GM12801 (cell line): ENCODE measurements around the gene KPNA4.

ENCODE experiments used
- CTCF ChIP-seq: IDR thresholded peaks from one replicate; pipeline ENCODE4 v1.5.1; 2011; ENCODE audit warnings: control low read depth; ENCODE audit not compliant: insufficient read length; ENCODE audit errors: extremely low read depth

Gene KPNA4

GRCh38 chr3:160481856-160482255, 83.5 kb downstream of the KPNA4 start:
- TF ChIP-seq CTCF = no peak

- TF ChIP-seq CTCF = no peak
Measured at GRCh38 chr3:160480931-160481330, 84.4 kb downstream of the KPNA4 start.

GRCh38 chr3:160479376-160479775, 86.0 kb downstream of the KPNA4 start:
- no peak for TF ChIP-seq CTCF

- TF ChIP-seq CTCF = no peak
Measured at GRCh38 chr3:160478338-160478737, 87.0 kb downstream of the KPNA4 start.

GRCh38 chr3:160477750-160478149, 87.6 kb downstream of the KPNA4 start:
- TF ChIP-seq CTCF = no peak

- TF ChIP-seq CTCF = no peak
Measured at GRCh38 chr3:160475884-160476283, 89.5 kb downstream of the KPNA4 start.

- no peak for TF ChIP-seq CTCF
Measured at GRCh38 chr3:160475153-160475552, 90.2 kb downstream of the KPNA4 start.

- TF ChIP-seq CTCF = no peak
Measured at GRCh38 chr3:160474416-160474838, 90.9 kb downstream of the KPNA4 start.
